Hepatocyte (in vitro differentiated cells): Measurements from ENCODE around the gene PRSS38. TPM values are rescaled to one million over a fixed set of nuclear protein-coding genes. Genes with fewer than 3 reads are reported as not detected.

Experiments
- DNase-seq: peaks from one replicate; pipeline ENCODE4 v3.0.0-alpha.2; 2016; ENCODE audit warnings: low spot score
- H2AFZ ChIP-seq: fragments of 200-600 bp; sonication (generic); 2 replicates; pipeline ENCODE4 v1.6.0; 2016; ENCODE audit warnings: antibody characterized with exemption, mild to moderate bottlenecking
- H3K27ac ChIP-seq: fragments of 200-600 bp; sonication (generic); 2 replicates; pipeline ENCODE4 v1.5.1; 2016; ENCODE audit warnings: mild to moderate bottlenecking
- H3K27me3 ChIP-seq: fragments of 200-600 bp; sonication (generic); 2 replicates; pipeline ENCODE4 v1.6.1; 2016
- H3K36me3 ChIP-seq: fragments of 200-600 bp; sonication (generic); replicated peaks from 2 replicates; pipeline ENCODE4 v1.5.1; 2016; ENCODE audit warnings: low read depth; ENCODE audit not compliant: insufficient read depth
- H3K4me1 ChIP-seq: fragments of 200-600 bp; sonication (generic); 2 replicates; pipeline ENCODE4 v1.5.1; 2016; ENCODE audit warnings: mild to moderate bottlenecking, moderate library complexity; ENCODE audit not compliant: insufficient read depth
- H3K4me2 ChIP-seq: fragments of 200-600 bp; sonication (generic); 2 replicates; pipeline ENCODE4 v1.6.0; 2016
- H3K4me3 ChIP-seq: fragments of 200-600 bp; sonication (generic); 2 replicates; pipeline ENCODE4 v1.5.1; 2016; ENCODE audit warnings: mild to moderate bottlenecking
- H3K79me2 ChIP-seq: fragments of 200-600 bp; sonication (generic); 2 replicates; pipeline ENCODE4 v1.6.0; 2017; ENCODE audit warnings: mild to moderate bottlenecking
- H3K9me2 ChIP-seq: fragments of 200-600 bp; sonication (generic); replicated peaks from 2 replicates; pipeline ENCODE4 v1.6.0; 2017; ENCODE audit warnings: mild to moderate bottlenecking; ENCODE audit not compliant: insufficient read depth
- H3K9me3 ChIP-seq: fragments of 200-600 bp; sonication (generic); 2 replicates; pipeline ENCODE4 v1.5.1; 2016; ENCODE audit warnings: low read depth, mild to moderate bottlenecking
- H4K20me1 ChIP-seq: fragments of 200-600 bp; sonication (generic); 2 replicates; pipeline ENCODE4 v1.6.0; 2016; ENCODE audit warnings: mild to moderate bottlenecking; ENCODE audit not compliant: insufficient read depth, poor library complexity, severe bottlenecking
- EZH2 ChIP-seq: fragments of 200-600 bp; sonication (generic); IDR thresholded peaks from 2 replicates; pipeline ENCODE4 v1.6.1; 2016; ENCODE audit warnings: antibody characterized with exemption, mild to moderate bottlenecking, borderline replicate concordance
- EZH2phosphoT487 ChIP-seq: fragments of 200-600 bp; sonication (generic); IDR thresholded peaks from one replicate; pipeline ENCODE4 v1.6.1; 2018; ENCODE audit warnings: antibody characterized with exemption, mild to moderate bottlenecking, low read depth, moderate library complexity; ENCODE audit not compliant: unreplicated experiment, severe bottlenecking
- WGBS: methylation state at CpG from one replicate; pipeline ENCODE4 v1.1.6; 2016; ENCODE audit warnings: low lambda C conversion rate; ENCODE audit errors: missing lambda C conversion rate; 5-methylcytosine and 5-hydroxymethylcytosine counted together
- polyA plus RNA-seq: library from polyadenylated mRNA; unstranded; fragments of >200 nt; fragmentation: Nextera tagmentation; extraction: Ambion mirVana; gene quantifications from 2 replicates; pipeline ENCODE4 v1.2.1, GENCODE V29; 2016
- total RNA-seq: library from RNA; depleted of rRNA; stranded (reverse); fragments of >200 nt; gene quantifications from 2 replicates; pipeline ENCODE4 v1.2.3, GENCODE V29; 2014
- TF ChIP-seq, protein P1 (sequence below): fragments of 200-600 bp; sonication (generic); IDR thresholded peaks from 2 replicates; pipeline ENCODE4 v1.5.1; 2016; ENCODE audit warnings: antibody characterized with exemption, mild to moderate bottlenecking; ENCODE audit not compliant: poor library complexity

PRSS38 gene
- total and polyA plus RNA-seq, 2 experiments from 2014 or later: not detected

DNA sequence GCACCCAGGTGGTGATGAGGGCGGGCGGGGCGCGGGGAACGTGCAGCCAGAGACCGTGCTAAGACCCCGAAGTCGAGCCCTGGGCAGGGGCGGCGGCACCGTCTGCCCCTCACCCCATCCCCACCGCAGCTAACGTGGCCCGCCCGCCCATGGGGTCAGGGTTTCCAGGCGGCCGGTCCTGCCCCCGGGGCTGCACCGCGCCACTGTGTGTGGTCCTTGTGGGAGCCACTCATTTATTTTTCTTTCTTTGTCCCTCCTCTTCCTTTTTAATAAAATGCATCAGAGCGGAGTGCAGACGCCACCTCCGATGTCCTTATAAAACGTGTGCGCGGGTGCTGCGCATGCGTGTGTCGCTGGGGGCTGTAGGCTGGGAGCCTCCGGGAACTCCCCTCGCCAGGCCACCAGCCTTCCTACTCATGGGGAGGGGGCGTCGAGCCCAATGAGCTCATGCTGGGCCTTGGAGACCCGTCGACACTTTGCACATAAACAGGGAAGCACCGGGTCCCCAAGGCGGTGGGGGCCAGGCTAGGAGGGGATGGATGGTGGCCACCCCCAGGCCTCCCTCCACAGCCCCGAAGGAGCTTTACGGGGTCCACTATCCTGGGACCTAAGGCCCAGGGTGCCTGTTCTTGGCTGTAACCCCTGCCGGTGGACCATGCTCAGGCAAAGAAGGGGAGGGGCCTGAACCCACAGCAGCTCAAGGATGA, 72.4 kb downstream of the PRSS38 start:
- H3K36me3 ChIP-seq: no peaks in the 10 kb centered on the region

DNA sequence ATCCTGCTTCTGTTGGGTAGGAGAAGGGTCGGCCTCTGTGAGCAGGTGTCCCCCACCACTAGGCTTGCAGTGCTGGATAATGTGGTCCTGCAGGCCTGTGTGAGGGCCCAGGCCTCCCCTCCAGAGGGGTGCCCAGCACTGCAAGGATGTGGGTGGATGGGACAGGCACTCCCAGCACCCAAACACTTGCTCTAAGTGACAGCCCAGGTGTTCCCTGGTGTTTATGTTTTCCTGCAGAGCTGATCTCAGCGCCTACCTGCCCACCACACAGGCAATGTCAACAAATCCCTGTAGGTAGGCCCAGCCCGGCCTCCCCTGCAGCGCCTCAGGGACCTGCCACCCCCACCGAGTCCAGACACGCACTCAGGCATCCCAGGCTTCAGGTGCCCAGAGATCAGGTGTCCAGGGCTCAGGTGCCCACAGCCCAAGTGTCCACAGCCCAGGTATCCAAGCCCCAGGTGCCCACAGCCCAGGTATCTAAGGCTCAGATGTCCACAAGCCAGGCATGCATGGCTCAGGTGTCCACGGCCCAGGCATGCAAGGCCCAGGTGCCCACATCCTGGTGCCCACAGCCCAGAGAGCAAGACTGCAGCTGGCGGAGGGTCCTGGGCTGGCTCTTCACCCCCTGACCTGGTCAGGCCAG, 73.0 kb downstream of the PRSS38 start:
- Histone ChIP-seq H3K27me3 (no peaks in the 10 kb centered on the region), H3K9me3 (no peaks in the 10 kb centered on the region), H3K9me2 (no peaks in the 10 kb centered on the region), H3K36me3 (no peaks in the 10 kb centered on the region), H3K4me1 (peaks cover 37% of the 10 kb centered on the region), H3K4me3 (no peak overlapping the region), H3K4me2 (no peak overlapping the region), H4K20me1 (no peaks in the 10 kb centered on the region), H2AFZ (no peak overlapping the region), H3K79me2 (no peaks in the 10 kb centered on the region), H3K27ac (peak overlapping the region; percentile 97)
- 89% methylated on average over 8 of the region's 8 CpGs for WGBS
- DNase-seq: peak; percentile 3
- no peak for TF ChIP-seq EZH2phosphoT487
- TF ChIP-seq, protein P1, sequence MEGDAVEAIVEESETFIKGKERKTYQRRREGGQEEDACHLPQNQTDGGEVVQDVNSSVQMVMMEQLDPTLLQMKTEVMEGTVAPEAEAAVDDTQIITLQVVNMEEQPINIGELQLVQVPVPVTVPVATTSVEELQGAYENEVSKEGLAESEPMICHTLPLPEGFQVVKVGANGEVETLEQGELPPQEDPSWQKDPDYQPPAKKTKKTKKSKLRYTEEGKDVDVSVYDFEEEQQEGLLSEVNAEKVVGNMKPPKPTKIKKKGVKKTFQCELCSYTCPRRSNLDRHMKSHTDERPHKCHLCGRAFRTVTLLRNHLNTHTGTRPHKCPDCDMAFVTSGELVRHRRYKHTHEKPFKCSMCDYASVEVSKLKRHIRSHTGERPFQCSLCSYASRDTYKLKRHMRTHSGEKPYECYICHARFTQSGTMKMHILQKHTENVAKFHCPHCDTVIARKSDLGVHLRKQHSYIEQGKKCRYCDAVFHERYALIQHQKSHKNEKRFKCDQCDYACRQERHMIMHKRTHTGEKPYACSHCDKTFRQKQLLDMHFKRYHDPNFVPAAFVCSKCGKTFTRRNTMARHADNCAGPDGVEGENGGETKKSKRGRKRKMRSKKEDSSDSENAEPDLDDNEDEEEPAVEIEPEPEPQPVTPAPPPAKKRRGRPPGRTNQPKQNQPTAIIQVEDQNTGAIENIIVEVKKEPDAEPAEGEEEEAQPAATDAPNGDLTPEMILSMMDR: no peak
- TF ChIP-seq EZH2: no peak

More for the DNA sequence above, 72.4 kb downstream of the PRSS38 start:
- no peaks in the 10 kb centered on the region for H4K20me1 ChIP-seq
- H3K4me3 ChIP-seq: no peak overlapping the region
- no peaks in the 10 kb centered on the region for H3K9me3 ChIP-seq
- DNase-seq: peak; percentile 67
- peak overlapping the region; percentile 97 for H3K27ac ChIP-seq
- H3K79me2 ChIP-seq: no peaks in the 10 kb centered on the region
- peak overlapping the region; percentile 19 for H2AFZ ChIP-seq
- TF ChIP-seq, protein P1: no peak
- TF ChIP-seq EZH2phosphoT487 (no peak), EZH2 (no peak)
- H3K27me3 ChIP-seq: no peaks in the 10 kb centered on the region
- peak overlapping the region; percentile 80 for H3K4me2 ChIP-seq
- H3K9me2 ChIP-seq: no peaks in the 10 kb centered on the region
- WGBS: 37% methylated on average over 22 of the region's 40 CpGs
- peaks cover 35% of the 10 kb centered on the region for H3K4me1 ChIP-seq

GRCh38 chr1:227889047-227889862, 73.8 kb downstream of the PRSS38 start:
- Histone ChIP-seq H3K27ac (no peak overlapping the region), H3K4me3 (no peak overlapping the region), H3K4me1 (peaks cover 37% of the 10 kb centered on the region), H3K79me2 (no peaks in the 10 kb centered on the region), H3K4me2 (no peak overlapping the region), H2AFZ (no peak overlapping the region), H4K20me1 (no peaks in the 10 kb centered on the region), H3K36me3 (no peaks in the 10 kb centered on the region), H3K9me3 (no peaks in the 10 kb centered on the region), H3K27me3 (no peaks in the 10 kb centered on the region), H3K9me2 (no peaks in the 10 kb centered on the region)
- TF ChIP-seq EZH2 (no peak), EZH2phosphoT487 (no peak)
- TF ChIP-seq, protein P1: no peak
- DNase-seq: peak; percentile 6
- WGBS: 75% methylated on average over 14 of the region's 14 CpGs
